Activated T-cell treated with anti-CD3 and anti-CD28 coated beads, Interleukin-2, amount 50 U/mL, for 72 hours (primary cell): ENCODE measurements around the gene DNAAF2. TPM values are rescaled to one million over a fixed set of nuclear protein-coding genes. Genes with fewer than 3 reads are reported as not detected.
A peak's percentile ranks its signal among the peaks of the same experiment; 100 is the strongest.
"Not testable (repeated sequence)": the region's sequence is repeated elsewhere in the genome, so short reads cannot be mapped to it uniquely, and the experiment has no call there.

Experiments used
- ATAC-seq, 2 donors: fragments of 150-1000 bp; cut with Tn5 transposase; replicated peaks in 1 of 2; 2 replicates each; pipeline ENCODE4 v1.10.0; 2021; ENCODE audit warnings: moderate library complexity in 2 of 2, mild to moderate bottlenecking in 1 of 2
- DNase-seq, 2 donors: peaks; one replicate each; pipeline ENCODE4 v3.0.0; 2021 to 2022; ENCODE audit warnings: mixed read lengths in 1 of 2
- H3K27ac Mint-ChIP-seq: one replicate; pipeline ENCODE4 v1.8.0; 2022; ENCODE audit warnings: mild to moderate bottlenecking, moderate library complexity, mixed read lengths
- H3K27me3 Mint-ChIP-seq: one replicate; pipeline ENCODE4 v1.8.0; 2022; ENCODE audit warnings: low read depth, mixed read lengths
- H3K36me3 Mint-ChIP-seq, 2 donors: one replicate each; pipeline ENCODE4 v1.8.0; 2022; ENCODE audit warnings: mixed read lengths in 2 of 2, mild to moderate bottlenecking in 1 of 2; ENCODE audit not compliant: insufficient read depth in 2 of 2
- H3K4me1 Mint-ChIP-seq: one replicate; pipeline ENCODE4 v1.8.0; 2022; ENCODE audit warnings: low read depth, mixed read lengths
- H3K4me3 Mint-ChIP-seq, 2 donors: one replicate each; pipeline ENCODE4 v1.8.0; 2022; ENCODE audit warnings: mild to moderate bottlenecking in 2 of 2, mixed read lengths in 2 of 2, moderate library complexity in 2 of 2
- H3K9me3 Mint-ChIP-seq, 2 donors: one replicate each; pipeline ENCODE4 v1.8.0; 2022; ENCODE audit warnings: mixed read lengths in 2 of 2
- total RNA-seq, 2 donors: library from RNA; stranded (reverse); gene quantifications; one replicate each; pipeline ENCODE4 v1.2.3, GENCODE V29; 2022

DNAAF2 gene
- total RNA-seq, 2 donors from 2014 or later, result 6.0 to 6.6 TPM

- Mint-ChIP-seq H3K36me3 (peaks cover 11 to 27% of the 10 kb centered on the region in 2 donors), H3K4me1 (peaks cover 52% of the 10 kb centered on the region), H3K4me3 (peak overlapping the region in 1 of 2 donors; percentile 98), H3K27ac (peak overlapping the region; percentile 84), H3K27me3 (no peaks in the 10 kb centered on the region), H3K9me3 (no peaks in the 10 kb centered on the region)
- DNase-seq (no peak), ATAC-seq (no peak)
Observed at GRCh38 chr14:49637534-49638078, 2.6 kb upstream of the DNAAF2 start.

- no peak for ATAC-seq
- no peaks in the 10 kb centered on the region for H3K9me3 Mint-ChIP-seq
- H3K4me1 Mint-ChIP-seq, result peaks cover 51% of the 10 kb centered on the region
- H3K4me3 Mint-ChIP-seq, result peak overlapping the region; percentile 98 to 99
- no peaks in the 10 kb centered on the region for H3K27me3 Mint-ChIP-seq
- peak overlapping the region; percentile 84 for H3K27ac Mint-ChIP-seq
- H3K36me3 Mint-ChIP-seq, result peaks cover 11 to 27% of the 10 kb centered on the region in 2 donors
- DNase-seq, result no peak
Observed at GRCh38 chr14:49636866-49637265, 1.8 kb upstream of the DNAAF2 start.

GRCh38 chr14:49633640-49634546 lies 1.2 kb downstream of the DNAAF2 start:
- H3K36me3 Mint-ChIP-seq, result peaks cover 13 to 25% of the 10 kb centered on the region in 2 donors
- H3K27ac Mint-ChIP-seq, result peak overlapping the region; percentile 93
- H3K4me1 Mint-ChIP-seq, result peaks cover 65% of the 10 kb centered on the region

DNA sequence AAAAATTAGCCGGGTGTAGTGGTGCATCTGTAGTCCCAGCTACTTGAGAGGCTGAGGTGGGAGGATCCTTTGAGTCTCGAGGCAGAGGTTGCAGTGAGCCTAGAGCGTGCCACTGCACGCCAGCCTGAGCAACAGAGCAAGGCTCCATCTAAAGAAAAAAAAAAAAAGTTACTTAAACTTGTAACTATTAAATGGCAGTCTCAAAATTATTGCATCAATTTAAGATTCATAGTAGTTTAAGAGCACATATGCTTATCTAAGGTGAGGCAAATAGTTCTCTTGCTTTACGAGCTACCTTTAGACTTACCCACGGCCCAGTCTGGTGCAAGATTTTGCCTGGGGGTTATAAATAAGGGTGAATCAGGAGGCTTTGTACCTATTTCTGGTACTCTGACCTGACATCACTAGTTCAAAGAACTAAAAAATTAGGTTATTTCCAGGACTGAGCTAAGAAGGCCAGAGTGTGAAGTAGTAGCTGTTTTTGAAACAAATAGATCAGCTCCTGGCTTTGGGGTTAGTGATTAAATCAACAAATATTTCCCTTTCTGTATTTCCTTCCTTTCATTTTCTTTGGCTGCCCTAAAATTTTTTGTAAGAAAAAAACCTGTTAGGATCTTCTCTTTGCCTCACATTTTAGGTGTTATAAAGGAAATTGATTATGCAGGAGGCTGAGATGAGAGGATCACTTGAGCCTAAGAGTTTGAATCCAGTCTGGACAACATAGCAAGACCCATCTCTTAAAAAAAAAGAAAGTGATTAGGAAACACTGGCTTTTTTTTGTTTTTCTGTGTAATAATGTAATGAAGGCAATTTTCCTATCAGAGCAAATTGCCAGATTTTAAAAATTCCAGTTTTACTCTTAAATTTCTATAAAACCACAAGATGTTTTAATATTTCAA lies 10.9 kb downstream of the DNAAF2 start:
- Mint-ChIP-seq H3K27me3 (no peaks in the 10 kb centered on the region), H3K4me3 (peak overlapping the region; percentile 96 to 98), H3K9me3 (no peaks in the 10 kb centered on the region), H3K27ac (peak overlapping the region; percentile 95), H3K36me3 (peaks cover 8 to 25% of the 10 kb centered on the region in 2 donors), H3K4me1 (peaks cover 54% of the 10 kb centered on the region)
- DNase-seq (peak in 1 of 2 donors; percentile 16), ATAC-seq (peak in 1 of 2 donors; percentile 6)

More at GRCh38 chr14:49633640-49634546, 1.2 kb downstream of the DNAAF2 start:
- Mint-ChIP-seq H3K9me3 (no peaks in the 10 kb centered on the region), H3K27me3 (no peaks in the 10 kb centered on the region), H3K4me3 (peak overlapping the region; percentile 98 to 99)
- ATAC-seq (peak; percentile 86 to 88), DNase-seq (peak; percentile 96)

- H3K4me3 Mint-ChIP-seq, result peak overlapping the region; percentile 96 to 98
- peaks cover 11 to 33% of the 10 kb centered on the region in 2 donors for H3K36me3 Mint-ChIP-seq
- peaks cover 56% of the 10 kb centered on the region for H3K4me1 Mint-ChIP-seq
- ATAC-seq (no peak), DNase-seq (no peak)
- no peaks in the 10 kb centered on the region for H3K27me3 Mint-ChIP-seq
- no peaks in the 10 kb centered on the region for H3K9me3 Mint-ChIP-seq
- peak overlapping the region; percentile 95 for H3K27ac Mint-ChIP-seq
Observed at GRCh38 chr14:49623387-49623786, 11.7 kb downstream of the DNAAF2 start.

GRCh38 chr14:49622022-49622607 lies 12.9 kb downstream of the DNAAF2 start:
- Mint-ChIP-seq H3K4me1 (peaks cover 62% of the 10 kb centered on the region), H3K27me3 (no peaks in the 10 kb centered on the region), H3K9me3 (no peaks in the 10 kb centered on the region), H3K36me3 (peaks cover 13 to 40% of the 10 kb centered on the region in 2 donors), H3K27ac (peak overlapping the region; percentile 95), H3K4me3 (peak overlapping the region; percentile 96 to 98)
- ATAC-seq (no peak), DNase-seq (no peak)

DNA sequence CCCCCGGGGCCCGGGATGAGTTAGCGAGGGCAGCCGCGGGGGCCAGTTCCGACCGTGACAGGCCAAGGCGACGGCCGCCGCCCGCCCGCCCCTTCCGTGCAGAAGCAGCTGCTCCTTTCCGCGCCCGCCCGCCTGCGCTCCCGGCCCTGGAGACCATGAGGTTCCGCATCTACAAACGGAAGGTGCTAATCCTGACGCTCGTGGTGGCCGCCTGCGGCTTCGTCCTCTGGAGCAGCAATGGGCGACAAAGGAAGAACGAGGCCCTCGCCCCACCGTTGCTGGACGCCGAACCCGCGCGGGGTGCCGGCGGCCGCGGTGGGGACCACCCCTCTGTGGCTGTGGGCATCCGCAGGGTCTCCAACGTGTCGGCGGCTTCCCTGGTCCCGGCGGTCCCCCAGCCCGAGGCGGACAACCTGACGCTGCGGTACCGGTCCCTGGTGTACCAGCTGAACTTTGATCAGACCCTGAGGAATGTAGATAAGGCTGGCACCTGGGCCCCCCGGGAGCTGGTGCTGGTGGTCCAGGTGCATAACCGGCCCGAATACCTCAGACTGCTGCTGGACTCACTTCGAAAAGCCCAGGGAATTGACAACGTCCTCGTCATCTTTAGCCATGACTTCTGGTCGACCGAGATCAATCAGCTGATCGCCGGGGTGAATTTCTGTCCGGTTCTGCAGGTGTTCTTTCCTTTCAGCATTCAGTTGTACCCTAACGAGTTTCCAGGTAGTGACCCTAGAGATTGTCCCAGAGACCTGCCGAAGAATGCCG lies 13.7 kb downstream of the DNAAF2 start:
- peak overlapping the region; percentile 96 to 98 for H3K4me3 Mint-ChIP-seq
- no peaks in the 10 kb centered on the region for H3K9me3 Mint-ChIP-seq
- peaks cover 59% of the 10 kb centered on the region for H3K4me1 Mint-ChIP-seq
- ATAC-seq, result peak in 1 of 2 donors; percentile 19
- peak overlapping the region; percentile 95 for H3K27ac Mint-ChIP-seq
- no peaks in the 10 kb centered on the region for H3K27me3 Mint-ChIP-seq
- H3K36me3 Mint-ChIP-seq, result peaks cover 13 to 36% of the 10 kb centered on the region in 2 donors
- DNase-seq, result peak; percentile 64 to 69

- peaks cover 55% of the 10 kb centered on the region for H3K4me1 Mint-ChIP-seq
- peak within 1 kb of the TSS; percentile 96 to 98 for H3K4me3 Mint-ChIP-seq
- no peaks in the 10 kb centered on the region for H3K27me3 Mint-ChIP-seq
- H3K36me3 Mint-ChIP-seq, result peaks cover 12 to 33% of the 10 kb centered on the region in 2 donors
- H3K27ac Mint-ChIP-seq, result peak within 1 kb of the TSS; percentile 99
- DNase-seq, result peak; percentile 97 to 98
- no peaks in the 10 kb centered on the region for H3K9me3 Mint-ChIP-seq
- ATAC-seq, result peak; percentile 90
Observed at GRCh38 chr14:49620182-49621113, 14.6 kb downstream of the DNAAF2 start, which contains the start of the genes MGAT2 and RPL36AL. Gene MGAT2, plus strand, starts transcription at chr14:49620799. Its CDS starts 470 bp downstream, at chr14:49621269. Gene RPL36AL, minus strand, starts transcription at chr14:49620626. Its CDS starts 1,522 bp downstream, at chr14:49619104.

GRCh38 chr14:49619730-49620129 lies 15.3 kb downstream of the DNAAF2 start:
- H3K27ac Mint-ChIP-seq, result peak overlapping the region; percentile 99
- H3K9me3 Mint-ChIP-seq, result no peaks in the 10 kb centered on the region
- peaks cover 49% of the 10 kb centered on the region for H3K4me1 Mint-ChIP-seq
- no peak for DNase-seq
- no peaks in the 10 kb centered on the region for H3K27me3 Mint-ChIP-seq
- H3K36me3 Mint-ChIP-seq, result peaks cover 12 to 33% of the 10 kb centered on the region in 2 donors
- peak overlapping the region; percentile 96 to 98 for H3K4me3 Mint-ChIP-seq
- no peak for ATAC-seq

GRCh38 chr14:49619273-49619672 lies 15.8 kb downstream of the DNAAF2 start:
- peak overlapping the region; percentile 99 for H3K27ac Mint-ChIP-seq
- peak overlapping the region; percentile 96 to 98 for H3K4me3 Mint-ChIP-seq
- not testable (repeated sequence) for DNase-seq, ATAC-seq, H3K27me3 Mint-ChIP-seq, H3K9me3 Mint-ChIP-seq
- H3K4me1 Mint-ChIP-seq, result peaks cover 46% of the 10 kb centered on the region
- peaks cover 12 to 33% of the 10 kb centered on the region in 2 donors for H3K36me3 Mint-ChIP-seq
